Ovary (tissue), 9 donors: ENCODE results near the gene ARHGEF19. TPM values are rescaled to one million over a fixed set of nuclear protein-coding genes. Genes with fewer than 3 reads are reported as not detected.

Experiments
- DNase-seq, 5 donors: peaks; one replicate each; pipeline ENCODE4 v3.0.0-alpha.2; 2019 to 2020
- H3K27ac ChIP-seq, 2 donors: fragments of 200-600 bp; one replicate each; pipeline versions ENCODE4 v1.5.1 to v1.8.0; 2019 to 2022
- H3K27me3 ChIP-seq: fragments of 200-600 bp; one replicate; pipeline ENCODE4 v1.8.0; 2022
- H3K36me3 ChIP-seq: fragments of 200-600 bp; sonication (generic); one replicate; pipeline ENCODE4 v1.5.1; 2019
- H3K4me1 ChIP-seq: one replicate; pipeline ENCODE4 v1.8.1; 2013; ENCODE audit warnings: mild to moderate bottlenecking, moderate library complexity; ENCODE audit not compliant: insufficient read depth
- H3K4me3 ChIP-seq: fragments of 200-600 bp; sonication (generic); one replicate; pipeline ENCODE4 v1.5.1; 2017
- H3K9me3 ChIP-seq, 2 donors: fragments of 200-600 bp in 1 of 2; sonication (generic) in 1 of 2; one replicate each; pipeline versions ENCODE4 v1.5.1 to v1.8.1; 2013 to 2019; ENCODE audit warnings: mild to moderate bottlenecking in 1 of 2, moderate library complexity in 1 of 2
- CTCF ChIP-seq, 3 donors: fragments of 450-650 bp in 2 of 3; fragments of 200-600 bp in 1 of 3; IDR thresholded peaks; one replicate each; pipeline versions ENCODE4 v1.5.1 to v1.8.0; 2016 to 2022; ENCODE audit warnings: antibody characterized with exemption in 3 of 3, mild to moderate bottlenecking in 1 of 3
- EP300 ChIP-seq: sonication (generic); formaldehyde crosslinking; IDR thresholded peaks from one replicate; pipeline ENCODE4 v1.6.1; 2017; ENCODE audit warnings: antibody characterized with exemption
- POLR2A ChIP-seq: fragments of 450-650 bp; IDR thresholded peaks from one replicate; pipeline ENCODE4 v1.6.1; 2017; ENCODE audit warnings: antibody characterized with exemption, mild to moderate bottlenecking, moderate library complexity
- WGBS, 3 donors: extraction: QIAGEN DNeasy Blood & Tissue Kit in 1 of 3; methylation state at CpG; one replicate each; pipeline versions ENCODE4 v1.1.5 to v1.1.7; 2013 to 2017; 5-methylcytosine and 5-hydroxymethylcytosine counted together
- intact Hi-C, 4 donors: fragments of 100-400 bp; cut with DNase I; formaldehyde crosslinking; loops; one replicate each; pipeline versions ENCODE4 v1.11.0 to v1.15.1; 2022 to 2023
- polyA plus RNA-seq, 2 donors: library from polyadenylated mRNA; stranded (reverse); fragments of 200-250 nt in 1 of 2; fragments of 350-450 nt in 1 of 2; fragmentation: Illumina TruSeq in 1 of 2; extraction: RNeasy Lipid Tissue Mini Kit (QIAGEN cat#74804) in 1 of 2; gene quantifications; one replicate each; pipeline ENCODE4 v1.2.3, GENCODE V29; 2013 to 2014
- total RNA-seq, 7 donors: library from RNA; depleted of rRNA in 2 of 7; stranded (reverse); fragments of >200 nt in 2 of 7; fragmentation: NEBNext Ultra II Directional in 3 of 7; extraction: Animal tissue kit (Norgen Biotek cat#: 25700) in 3 of 7; gene quantifications; one replicate each; pipeline versions ENCODE4 v1.1.0 to v1.2.4, GENCODE V29; 2016 to 2023
- donor health status: DM: no; HTN: no; CAD: no; lungs with moderate emphysema.
- donor health status: DM: no; HTN: no; CAD: no.
- donor health status: Bipolar disorder and iron deficiency.
- donor health status: DM: yes; HTN: yes; CAD: no.
- donor health status: DM: no; HTN: no; CAD: no.
- donor health status: DM: yes; HTN: yes; CAD: no.

The ARHGEF19 gene
- total and polyA plus RNA-seq, 9 donors: 2.3 to 30.4 (median 14.6) TPM

GRCh38 chr1:16167331-16168143 is 44.9 kb downstream of the ARHGEF19 start:
- peak overlapping the region; percentile 39 to 41 for H3K27ac ChIP-seq
- peak overlapping the region; percentile 55 for H3K4me3 ChIP-seq
- no peak for TF ChIP-seq EP300
- TF ChIP-seq POLR2A: no peak
- H3K36me3 ChIP-seq: no peaks in the 10 kb centered on the region
- peak; percentile 74 to 79 (median 74) for DNase-seq
- WGBS, 3 donors: 4 to 6% (median 5%) methylated on average over 51 to 60 of the region's 60 CpGs
- no peaks in the 10 kb centered on the region for H3K27me3 ChIP-seq
- no peaks in the 10 kb centered on the region for H3K9me3 ChIP-seq
- intact Hi-C loops: no loop called here
- no peaks in the 10 kb centered on the region for H3K4me1 ChIP-seq

GRCh38 chr1:16166117-16166516 is 46.3 kb downstream of the ARHGEF19 start:
- Histone ChIP-seq H3K27me3 (no peaks in the 10 kb centered on the region), H3K4me3 (no peak overlapping the region), H3K27ac (no peak overlapping the region), H3K9me3 (no peaks in the 10 kb centered on the region), H3K4me1 (no peaks in the 10 kb centered on the region), H3K36me3 (no peaks in the 10 kb centered on the region)
- no peak for TF ChIP-seq CTCF (IDR thresholded peaks at IDR 0.05)
- TF ChIP-seq EP300: no peak
- no peak for TF ChIP-seq POLR2A
- no peak for DNase-seq
- intact Hi-C loops: no loop called here
- WGBS, 3 donors: 50 to 95% (median 50%) methylated on average over 2 of the region's 2 CpGs

- no peak for DNase-seq
- WGBS, 3 donors: 77 to 83% (median 82%) methylated on average over 7 of the region's 7 CpGs
- no peaks in the 10 kb centered on the region for H3K36me3 ChIP-seq
- no peaks in the 10 kb centered on the region for H3K27me3 ChIP-seq
- H3K27ac ChIP-seq: no peak overlapping the region
- H3K4me3 ChIP-seq: no peak overlapping the region
- no peaks in the 10 kb centered on the region for H3K9me3 ChIP-seq
- H3K4me1 ChIP-seq: no peaks in the 10 kb centered on the region
- intact Hi-C loops: no loop called here
- no peak for TF ChIP-seq EP300
- TF ChIP-seq CTCF (IDR thresholded peaks at IDR 0.05): no peak
- TF ChIP-seq POLR2A: no peak
These were observed 46.9 kb downstream of the ARHGEF19 start for GRCh38 chr1:16165548-16165947.

- H3K4me1 ChIP-seq: no peaks in the 10 kb centered on the region
- H3K9me3 ChIP-seq: no peaks in the 10 kb centered on the region
- intact Hi-C loops: no loop called here
- H3K36me3 ChIP-seq: no peaks in the 10 kb centered on the region
- H3K4me3 ChIP-seq: no peak overlapping the region
- no peak for TF ChIP-seq CTCF (IDR thresholded peaks at IDR 0.05)
- no peak for TF ChIP-seq EP300
- no peak for TF ChIP-seq POLR2A
- WGBS, 3 donors: 65 to 67% (median 67%) methylated on average over 5 of the region's 5 CpGs
- no peaks in the 10 kb centered on the region for H3K27me3 ChIP-seq
- no peak overlapping the region for H3K27ac ChIP-seq
- no peak for DNase-seq
These were observed 47.4 kb downstream of the ARHGEF19 start for GRCh38 chr1:16165073-16165364.
